ENCODE measurements around the gene INCA1.
A peak's percentile ranks its signal among the peaks of the same experiment; 100 is the strongest.

The INCA1 gene, protein sequence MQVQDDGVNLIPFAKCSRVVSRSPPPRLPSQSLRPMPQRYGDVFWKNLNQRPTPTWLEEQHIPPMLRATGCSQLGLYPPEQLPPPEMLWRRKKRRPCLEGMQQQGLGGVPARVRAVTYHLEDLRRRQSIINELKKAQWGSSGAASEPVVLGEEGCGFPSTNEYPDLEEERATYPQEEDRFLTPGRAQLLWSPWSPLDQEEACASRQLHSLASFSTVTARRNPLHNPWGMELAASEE
- long read RNA-seq, partial matches to known transcripts, result 0 of 1 reads
- long read RNA-seq, other reads (novel, unspliced or antisense), result 1 of 1 reads

- Histone ChIP-seq H3K4me3 (replicated peaks; ENCODE audit: insufficient read depth, low read length) (peak within 1 kb of the TSS; percentile 68), H3K27me3 (ENCODE audit: insufficient read depth, poor library complexity, severe bottlenecking) (no peaks in the 10 kb centered on the region), H3K27ac (replicated peaks) (peak within 1 kb of the TSS; percentile 88)
- DNase-seq (ENCODE audit: low read depth in 1 of 2, low spot score in 1 of 2), result peak; percentile 47 to 79
- TF ChIP-seq REST (IDR thresholded peaks at IDR 0.05; ENCODE audit: insufficient replicate concordance, low read depth), result no peak
- no peak for TF ChIP-seq POLR2AphosphoS5 (IDR thresholded peaks at IDR 0.05; ENCODE audit: low read depth)
- TF ChIP-seq CTCF (IDR thresholded peaks at IDR 0.05; ENCODE audit: insufficient read depth, low read length), result no peak
Measured at GRCh38 chr17:4997302-4998026, at the start of gene INCA1, which contains the start of gene KIF1C. INCA1 (minus strand) TSS chr17:4997522; CDS start chr17:4994437, 3,085 bp downstream. KIF1C (plus strand) TSS chr17:4997950; CDS start chr17:5000247, 2,297 bp downstream.

GRCh38 chr17:5045496-5045895 is 48.2 kb upstream of the INCA1 start:
- H3K27ac ChIP-seq (replicated peaks), result no peak overlapping the region
- no peaks in the 10 kb centered on the region for H3K27me3 ChIP-seq (ENCODE audit: insufficient read depth, poor library complexity, severe bottlenecking)
- TF ChIP-seq POLR2AphosphoS5 (IDR thresholded peaks at IDR 0.05; ENCODE audit: low read depth) (no peak), REST (IDR thresholded peaks at IDR 0.05; ENCODE audit: insufficient replicate concordance, low read depth) (no peak), GABPA (IDR thresholded peaks at IDR 0.05; ENCODE audit: low read depth) (no peak), SPI1 (IDR thresholded peaks at IDR 0.05; ENCODE audit: borderline replicate concordance, low read depth) (no peak), CTCF (IDR thresholded peaks at IDR 0.05; ENCODE audit: insufficient read depth, low read length) (no peak)
- H3K4me3 ChIP-seq (replicated peaks; ENCODE audit: insufficient read depth, low read length), result no peak overlapping the region
- no peak for DNase-seq (ENCODE audit: low read depth in 1 of 2, low spot score in 1 of 2)

DNA sequence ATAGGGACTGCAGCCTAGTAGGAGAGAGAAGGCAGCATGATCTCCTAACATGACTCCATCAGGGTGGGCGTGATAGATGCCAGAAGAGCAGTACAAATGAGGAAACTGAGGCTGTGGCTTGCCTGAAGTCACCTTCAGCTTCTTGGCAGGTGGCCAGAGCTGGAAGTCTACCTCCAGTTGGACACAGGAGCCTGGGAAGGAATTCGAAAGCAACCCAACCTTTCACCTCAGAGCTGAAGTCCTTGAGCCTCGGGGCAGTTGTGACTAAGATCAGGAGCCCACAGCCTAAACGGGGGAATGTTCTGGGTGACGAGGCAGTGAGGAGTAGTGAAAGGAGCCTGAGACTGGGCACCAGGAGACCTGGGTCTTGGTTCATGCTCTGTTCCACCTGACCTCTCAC is 47.3 kb upstream of the INCA1 start:
- no peak for TF ChIP-seq REST (IDR thresholded peaks at IDR 0.05; ENCODE audit: insufficient replicate concordance, low read depth)
- TF ChIP-seq CTCF (IDR thresholded peaks at IDR 0.05; ENCODE audit: insufficient read depth, low read length), result no peak
- no peak for TF ChIP-seq POLR2AphosphoS5 (IDR thresholded peaks at IDR 0.05; ENCODE audit: low read depth)
- TF ChIP-seq SPI1 (IDR thresholded peaks at IDR 0.05; ENCODE audit: borderline replicate concordance, low read depth), result no peak
- no peak for TF ChIP-seq GABPA (IDR thresholded peaks at IDR 0.05; ENCODE audit: low read depth)
- H3K4me3 ChIP-seq (replicated peaks; ENCODE audit: insufficient read depth, low read length), result no peak overlapping the region
- H3K27ac ChIP-seq (replicated peaks), result no peak overlapping the region
- DNase-seq (ENCODE audit: low read depth in 1 of 2, low spot score in 1 of 2), result no peak
- H3K27me3 ChIP-seq (ENCODE audit: insufficient read depth, poor library complexity, severe bottlenecking), result no peaks in the 10 kb centered on the region
